Measurements from ENCODE around the gene MCIDAS. TPM values are rescaled to one million over a fixed set of nuclear protein-coding genes. Genes with fewer than 3 reads are reported as not detected.

MCIDAS gene
- not detected in 2 replicates for total RNA-seq

GRCh38 chr5:55226934-55227663 is at the start of gene MCIDAS:
MCIDAS (minus strand) TSS chr5:55227315; CDS start chr5:55227138, 177 bp downstream.

GRCh38 chr5:55232985-55233928 is 6.1 kb upstream of the MCIDAS start, which contains the start of gene CCNO:
CCNO (minus strand) TSS chr5:55233608; CDS start chr5:55233523, 85 bp downstream.

DNA sequence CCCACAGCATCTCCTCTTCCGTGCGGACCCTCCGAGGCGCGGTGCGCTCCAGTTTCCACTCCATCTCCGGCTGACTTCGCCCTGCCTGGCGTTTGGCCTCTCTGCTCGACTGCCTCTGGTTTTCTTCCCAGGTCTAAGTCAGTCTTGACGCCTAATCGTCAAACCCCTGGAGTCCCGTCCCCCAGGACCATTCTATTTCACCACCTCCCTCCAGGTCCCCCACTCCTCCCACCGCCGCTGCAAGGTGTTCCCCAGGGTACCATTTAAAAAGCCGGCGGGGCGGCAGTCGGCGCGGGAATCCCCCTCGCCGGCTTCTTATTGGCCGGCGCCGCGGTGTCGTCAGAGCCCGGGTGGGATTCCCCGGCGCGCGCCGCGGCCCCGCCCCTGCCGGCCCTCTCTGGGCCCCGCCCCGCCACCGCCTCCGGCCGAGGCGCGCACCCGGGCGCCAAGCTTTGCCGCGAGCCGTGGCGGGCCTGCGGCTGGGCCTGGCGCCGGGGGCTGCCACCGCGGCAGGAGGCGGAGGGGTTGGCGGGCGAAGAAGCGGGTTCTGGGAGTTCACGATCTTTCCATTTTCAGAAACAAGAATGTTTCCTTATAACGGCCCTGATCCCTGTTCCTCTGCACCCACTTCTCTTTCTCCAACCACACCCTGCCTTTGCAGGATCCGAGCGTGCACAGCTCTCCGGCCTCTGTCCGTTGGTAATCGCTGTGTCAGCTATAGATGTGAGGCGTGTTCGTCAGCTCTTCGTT is 54.0 kb downstream of the MCIDAS start, which contains the start of gene CDC20B:
TSS of gene CDC20B (minus strand) at position 241 of the 750 bp plus-strand sequence. CDS start at position 64, 177 bp downstream.

Small RNAs within 50 kb of the gene (small RNA-seq; reads per million reads assigned to genes)
- gene MIR449A: 0.98 reads per million, percentile 57 among the genes with 10 or more reads in this experiment
- gene MIR449B: not detected
- 0.52 reads per million, percentile 31 among the genes with 10 or more reads in this experiment for gene MIR449C

Other genes starting within 250 kb of the MCIDAS start
- 1.8 and 6.1 TPM in 2 replicates for gene ESM1, start 241.7 kb downstream of the MCIDAS start, total RNA-seq
- gene GZMK, start 203.1 kb downstream of the MCIDAS start, total RNA-seq: not detected in 2 replicates
- not detected in 2 replicates for gene GZMA, start 124.7 kb downstream of the MCIDAS start, total RNA-seq
- 74.2 and 85.6 TPM in 2 replicates for gene GPX8, start 67.1 kb downstream of the MCIDAS start, total RNA-seq
- not detected in 2 replicates for gene CDC20B, start 54.1 kb downstream of the MCIDAS start, total RNA-seq
- 0.20 TPM in 1 of 2 replicates, not detected in the other for gene CCNO, start 6.3 kb upstream of the MCIDAS start, total RNA-seq
- gene DHX29, start 80.4 kb upstream of the MCIDAS start, total RNA-seq: 33.4 and 37.7 TPM in 2 replicates
- 108 and 110 TPM in 2 replicates for gene MTREX, start 80.7 kb upstream of the MCIDAS start, total RNA-seq

Data from subcutaneous preadipocyte (primary cell).